MCF 10A (cell line): Measurements from ENCODE around the gene TMEM51. TPM values are rescaled to one million over a fixed set of nuclear protein-coding genes. Genes with fewer than 3 reads are reported as not detected.

Experiments used
- BruUV-seq: library from RNA; stranded (reverse); fragments of 400-500 nt; replicated peaks from 2 replicates; lab custom pipeline; 2021; lab: Mats Ljungman, UMichigan
- CTCF ChIA-PET: fragments of 300-600 bp; sonication (Branson Sonifier 250); formaldehyde crosslinking; extraction: SDS; loops from one replicate; lab custom pipeline; 2021; ENCODE audit warnings: antibody characterized with exemption, inconsistent platforms; lab: Yijun Ruan, JAX
- POLR2A ChIA-PET: fragments of 300-600, 350-650 bp; sonication (Branson Sonifier 250); formaldehyde crosslinking; extraction: SDS; loops from one replicate; lab custom pipeline; 2020; ENCODE audit warnings: antibody characterized with exemption, inconsistent platforms; lab: Yijun Ruan, JAX
- DNase-seq: peaks from one replicate; pipeline ENCODE4 v3.0.0-alpha.2; 2018; ENCODE audit not compliant: unreplicated experiment
- H3K27ac Mint-ChIP-seq: one replicate; pipeline ENCODE4 v1.8.0; 2022; ENCODE audit warnings: mild to moderate bottlenecking, low read depth, mixed read lengths; ENCODE audit not compliant: unreplicated experiment
- H3K27me3 Mint-ChIP-seq: one replicate; pipeline ENCODE4 v1.8.0; 2022; ENCODE audit warnings: mixed read lengths; ENCODE audit not compliant: insufficient read depth, unreplicated experiment
- H3K36me3 Mint-ChIP-seq: one replicate; pipeline ENCODE4 v1.8.0; 2022; ENCODE audit warnings: mild to moderate bottlenecking, moderate library complexity, mixed read lengths; ENCODE audit not compliant: insufficient read depth, unreplicated experiment
- H3K4me1 Mint-ChIP-seq: one replicate; pipeline ENCODE4 v1.8.0; 2022; ENCODE audit warnings: mixed read lengths; ENCODE audit not compliant: insufficient read depth, unreplicated experiment
- H3K4me3 Mint-ChIP-seq: one replicate; pipeline ENCODE4 v1.8.0; 2022; ENCODE audit warnings: mild to moderate bottlenecking, moderate library complexity, mixed read lengths; ENCODE audit not compliant: unreplicated experiment
- H3K9me3 Mint-ChIP-seq: one replicate; pipeline ENCODE4 v1.8.0; 2022; ENCODE audit warnings: mixed read lengths; ENCODE audit not compliant: unreplicated experiment
- intact Hi-C: fragments of 100-400 bp; cut with micrococcal nuclease; formaldehyde crosslinking; loops from 2 replicates; pipeline ENCODE4 v1.14.1; 2022
- total RNA-seq: library from RNA; stranded (reverse); gene quantifications from 2 replicates; pipeline ENCODE4 v1.2.3, GENCODE V29; 2022
- TF ChIP-seq, protein P1 (sequence below): fragments of 200-600 bp; IDR thresholded peaks from one replicate; pipeline ENCODE4 v1.8.0; 2022; ENCODE audit warnings: antibody characterized with exemption, mild to moderate bottlenecking; ENCODE audit not compliant: unreplicated experiment

TMEM51 gene
- total RNA-seq, 1 experiment from 2014 or later: 6.4 TPM

DNA sequence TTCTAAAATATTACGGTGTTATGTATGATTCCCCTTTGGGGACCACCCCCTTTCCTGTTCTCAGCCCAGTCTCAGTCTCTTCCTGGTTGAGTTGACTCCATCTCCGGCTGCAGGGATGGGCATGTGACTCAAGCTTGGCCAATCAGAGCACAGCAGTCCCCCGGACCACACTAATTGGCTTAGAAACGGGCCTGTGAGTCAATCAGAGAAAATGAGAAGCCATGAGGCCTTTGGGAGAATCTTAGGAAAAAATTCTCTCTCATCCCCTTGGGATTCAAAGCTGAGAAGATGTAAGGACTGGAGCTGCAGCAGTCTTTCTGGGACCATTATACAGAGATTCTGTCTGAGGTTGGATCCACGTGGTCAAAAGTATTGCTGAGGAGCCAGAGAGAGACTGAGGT is 82.8 kb downstream of the TMEM51 start:
- TF ChIP-seq, protein P1, sequence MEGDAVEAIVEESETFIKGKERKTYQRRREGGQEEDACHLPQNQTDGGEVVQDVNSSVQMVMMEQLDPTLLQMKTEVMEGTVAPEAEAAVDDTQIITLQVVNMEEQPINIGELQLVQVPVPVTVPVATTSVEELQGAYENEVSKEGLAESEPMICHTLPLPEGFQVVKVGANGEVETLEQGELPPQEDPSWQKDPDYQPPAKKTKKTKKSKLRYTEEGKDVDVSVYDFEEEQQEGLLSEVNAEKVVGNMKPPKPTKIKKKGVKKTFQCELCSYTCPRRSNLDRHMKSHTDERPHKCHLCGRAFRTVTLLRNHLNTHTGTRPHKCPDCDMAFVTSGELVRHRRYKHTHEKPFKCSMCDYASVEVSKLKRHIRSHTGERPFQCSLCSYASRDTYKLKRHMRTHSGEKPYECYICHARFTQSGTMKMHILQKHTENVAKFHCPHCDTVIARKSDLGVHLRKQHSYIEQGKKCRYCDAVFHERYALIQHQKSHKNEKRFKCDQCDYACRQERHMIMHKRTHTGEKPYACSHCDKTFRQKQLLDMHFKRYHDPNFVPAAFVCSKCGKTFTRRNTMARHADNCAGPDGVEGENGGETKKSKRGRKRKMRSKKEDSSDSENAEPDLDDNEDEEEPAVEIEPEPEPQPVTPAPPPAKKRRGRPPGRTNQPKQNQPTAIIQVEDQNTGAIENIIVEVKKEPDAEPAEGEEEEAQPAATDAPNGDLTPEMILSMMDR: no peak
- ChIA-PET POLR2A (no interaction called here), CTCF (interaction anchor here (0.6 kb wide), 1 partner anchor 1677 kb away, joined by 4 read pairs; no protein-coding TSS in a partner anchor)
- no peak for DNase-seq
- Mint-ChIP-seq H3K27me3 (no peaks in the 10 kb centered on the region), H3K27ac (no peak overlapping the region), H3K4me1 (no peaks in the 10 kb centered on the region), H3K4me3 (no peak overlapping the region), H3K9me3 (no peaks in the 10 kb centered on the region), H3K36me3 (no peaks in the 10 kb centered on the region)
- BruUV-seq: no TSS peak
- intact Hi-C loops: no loop called here

DNA sequence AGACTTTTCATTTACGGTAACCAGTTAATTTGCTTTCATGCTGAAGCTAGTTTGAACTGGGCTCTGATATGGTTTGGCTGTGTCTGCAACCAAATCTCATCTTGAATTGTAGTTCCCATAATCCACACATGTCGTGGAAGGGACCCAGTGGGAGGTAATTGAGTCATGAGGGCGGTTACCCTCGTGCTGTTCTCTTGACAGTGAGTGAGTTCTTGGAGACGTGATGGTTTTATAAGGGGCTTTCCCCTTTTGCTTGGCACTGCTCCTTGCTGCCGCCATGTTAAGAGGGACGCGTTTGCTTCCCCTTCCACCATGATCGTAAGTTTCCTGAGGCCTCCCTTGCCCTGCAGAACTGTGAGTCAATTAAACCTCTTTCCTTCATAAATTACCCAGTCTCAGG is 83.2 kb downstream of the TMEM51 start:
- ChIA-PET POLR2A (no interaction called here), CTCF (interaction anchor here (0.6 kb wide), 1 partner anchor 1677 kb away, joined by 4 read pairs; no protein-coding TSS in a partner anchor)
- TF ChIP-seq, protein P1: no peak
- DNase-seq: no peak
- H3K4me3 Mint-ChIP-seq: no peak overlapping the region
- H3K27ac Mint-ChIP-seq: no peak overlapping the region
- H3K9me3 Mint-ChIP-seq: no peaks in the 10 kb centered on the region
- intact Hi-C loops: no loop called here
- no peaks in the 10 kb centered on the region for H3K27me3 Mint-ChIP-seq
- H3K4me1 Mint-ChIP-seq: no peaks in the 10 kb centered on the region
- no peaks in the 10 kb centered on the region for H3K36me3 Mint-ChIP-seq
- BruUV-seq: no TSS peak

DNA sequence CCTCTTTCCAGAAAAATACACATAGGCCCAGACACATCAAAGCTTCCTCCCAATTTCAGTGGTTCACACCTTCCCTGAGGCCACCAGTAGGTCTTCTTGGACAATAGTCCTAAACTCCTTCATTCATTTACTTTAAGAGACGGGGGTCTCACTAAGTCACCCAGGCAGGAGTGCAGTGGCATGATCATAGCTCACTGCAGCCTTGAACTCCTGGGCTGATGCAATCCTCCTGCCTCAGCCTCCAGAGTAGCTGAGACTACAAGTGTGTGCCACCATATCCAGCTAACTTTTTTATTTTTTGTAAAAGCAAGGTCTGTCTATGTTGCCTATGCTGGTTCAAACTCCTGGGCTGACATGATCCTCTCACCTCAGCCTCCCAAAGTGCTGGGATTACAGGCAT is 85.2 kb downstream of the TMEM51 start:
- CTCF ChIA-PET: interaction anchor here (1.1 kb wide), 1 partner anchor 9 kb away, joined by 3 read pairs; no protein-coding TSS in a partner anchor
- no peak overlapping the region for H3K4me3 Mint-ChIP-seq

DNA sequence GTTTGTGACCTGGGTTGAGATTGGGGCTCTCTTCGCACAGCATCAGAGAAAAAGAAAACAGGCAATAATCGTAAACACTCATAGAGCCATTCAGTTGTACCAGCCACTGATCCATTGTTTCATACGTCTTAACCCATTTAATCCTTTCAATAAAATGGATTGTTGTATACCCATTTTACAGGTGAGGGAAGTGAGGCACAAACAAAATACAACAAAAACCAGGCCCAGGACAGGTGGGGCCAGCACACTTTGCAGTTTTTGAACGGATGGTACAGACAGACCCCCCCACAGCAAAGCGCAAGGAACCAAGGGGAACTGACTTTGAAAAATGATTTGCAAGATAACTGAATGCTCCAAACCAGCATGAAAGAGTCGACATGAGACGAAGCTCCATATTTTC is 89.2 kb downstream of the TMEM51 start:
- H3K9me3 Mint-ChIP-seq: no peaks in the 10 kb centered on the region
- BruUV-seq: no TSS peak
- no peaks in the 10 kb centered on the region for H3K36me3 Mint-ChIP-seq
- H3K4me3 Mint-ChIP-seq: no peak overlapping the region
- CTCF ChIA-PET: interaction anchor here (0.6 kb wide), 1 partner anchor 66 kb away, joined by 3 read pairs; no protein-coding TSS in a partner anchor
- peaks cover 6% of the 10 kb centered on the region for H3K27me3 Mint-ChIP-seq
- DNase-seq: no peak
- intact Hi-C loops: no loop called here
- TF ChIP-seq, protein P1: no peak
- POLR2A ChIA-PET: no interaction called here
- no peak overlapping the region for H3K27ac Mint-ChIP-seq
- peaks cover 12% of the 10 kb centered on the region for H3K4me1 Mint-ChIP-seq

More for the DNA sequence above, 85.2 kb downstream of the TMEM51 start:
- H3K27ac Mint-ChIP-seq: no peak overlapping the region
- TF ChIP-seq, protein P1: no peak
- no TSS peak for BruUV-seq
- intact Hi-C loops: no loop called here
- POLR2A ChIA-PET: interaction anchor here (0.7 kb wide), 1 partner anchor 196 kb away, joined by 3 read pairs; no protein-coding TSS in a partner anchor
- H3K36me3 Mint-ChIP-seq: no peaks in the 10 kb centered on the region
- no peaks in the 10 kb centered on the region for H3K9me3 Mint-ChIP-seq
- H3K4me1 Mint-ChIP-seq: no peaks in the 10 kb centered on the region
- H3K27me3 Mint-ChIP-seq: no peaks in the 10 kb centered on the region
- no peak for DNase-seq
